ENCODE data around the gene SNX7. TPM values are rescaled to one million over a fixed set of nuclear protein-coding genes. Genes with fewer than 3 reads are reported as not detected.

The SNX7 gene
- total RNA-seq, 4 donors from 2014 or later, result 17.2 to 27.1 (median 22.3) TPM

- Histone ChIP-seq H3K36me3 (no peaks in the 10 kb centered on the region), H3K4me1 (no peaks in the 10 kb centered on the region), H3K27ac (no peak overlapping the region), H3K4me3 (replicated peaks in 1 of 3) (no peak overlapping the region), H3K27me3 (no peaks in the 10 kb centered on the region), H3K9me3 (no peaks in the 10 kb centered on the region)
- WGBS, 2 donors, result 98% methylated on average over 2 of the region's 2 CpGs
- DNase-seq, result no peak
- TF ChIP-seq POLR2A (IDR thresholded peaks at IDR 0.05) (no peak), CTCF (IDR thresholded peaks at IDR 0.05) (no peak)
- intact Hi-C loops (cut with DNase I), result no loop called here
Measured at GRCh38 chr1:98653123-98653522, 8.4 kb upstream of the SNX7 start.

GRCh38 chr1:98659879-98660278, 1.6 kb upstream of the SNX7 start:
- Histone ChIP-seq H3K27ac (no peak overlapping the region), H3K4me3 (replicated peaks in 1 of 3) (no peak overlapping the region), H3K36me3 (no peaks in the 10 kb centered on the region), H3K9me3 (no peaks in the 10 kb centered on the region), H3K4me1 (peaks cover 8 to 11% of the 10 kb centered on the region in 2 donors), H3K27me3 (no peaks in the 10 kb centered on the region)
- DNase-seq, result no peak
- TF ChIP-seq POLR2A (IDR thresholded peaks at IDR 0.05) (no peak), CTCF (IDR thresholded peaks at IDR 0.05) (no peak)
- intact Hi-C loops (cut with DNase I), result no loop called here

- TF ChIP-seq POLR2A (IDR thresholded peaks at IDR 0.05) (no peak), CTCF (IDR thresholded peaks at IDR 0.05) (no peak)
- DNase-seq, result no peak
- intact Hi-C loops (cut with DNase I), result no loop called here
- peak overlapping the region; percentile 50 to 89 (median 70) for H3K4me3 ChIP-seq (replicated peaks in 1 of 3)
- H3K27me3 ChIP-seq, result no peaks in the 10 kb centered on the region
- H3K9me3 ChIP-seq, result no peaks in the 10 kb centered on the region
- H3K27ac ChIP-seq, result peak overlapping the region; percentile 67 to 89 (median 84)
- H3K36me3 ChIP-seq, result no peaks in the 10 kb centered on the region
- 3% methylated on average over 24 to 25 of the region's 25 CpGs for WGBS, 2 donors
- H3K4me1 ChIP-seq, result peaks cover 8 to 11% of the 10 kb centered on the region in 2 donors
Measured at GRCh38 chr1:98660940-98661543, 479 bp upstream of the SNX7 start.

GRCh38 chr1:98662356-98662670, 792 bp downstream of the SNX7 start:
- intact Hi-C loops (cut with DNase I), result no loop called here
- DNase-seq, result peak in 1 of 2 donors; percentile 8
- Histone ChIP-seq H3K4me1 (peaks cover 8 to 11% of the 10 kb centered on the region in 2 donors), H3K27me3 (no peaks in the 10 kb centered on the region), H3K27ac (peak overlapping the region; percentile 67 to 89 (median 84)), H3K4me3 (replicated peaks in 1 of 3) (peak overlapping the region; percentile 50 to 89 (median 70)), H3K36me3 (no peaks in the 10 kb centered on the region), H3K9me3 (no peaks in the 10 kb centered on the region)
- TF ChIP-seq CTCF (IDR thresholded peaks at IDR 0.05) (no peak), POLR2A (IDR thresholded peaks at IDR 0.05) (no peak)
- WGBS, 2 donors, result 0 to 1% methylated on average over 6 of the region's 6 CpGs

- intact Hi-C loops (cut with DNase I), result no loop called here
- Histone ChIP-seq H3K4me3 (replicated peaks in 1 of 3) (no peak overlapping the region), H3K27ac (no peak overlapping the region), H3K36me3 (no peaks in the 10 kb centered on the region), H3K9me3 (no peaks in the 10 kb centered on the region), H3K4me1 (peaks cover 0 to under 1% of the 10 kb centered on the region in 2 donors), H3K27me3 (no peaks in the 10 kb centered on the region)
- DNase-seq, result no peak
- WGBS, 2 donors, result 65 to 80% methylated on average over 2 of the region's 2 CpGs
- TF ChIP-seq CTCF (IDR thresholded peaks at IDR 0.05), result no peak
- no peak for TF ChIP-seq POLR2A (IDR thresholded peaks at IDR 0.05)
Measured at GRCh38 chr1:98668733-98669132, 7.2 kb downstream of the SNX7 start.
